Frontal cortex (tissue), 4 donors: ENCODE data around the gene PDK2. TPM values are rescaled to one million over a fixed set of nuclear protein-coding genes. Genes with fewer than 3 reads are reported as not detected.

Source experiments
- DNase-seq, 2 donors: peaks; one replicate each; pipeline ENCODE4 v3.0.0; 2012; ENCODE audit warnings: low spot score in 2 of 2
- FAIRE-seq: peaks from 2 replicates; lab custom pipeline; 2012; peaks lifted over from hg19 to GRCh38; lab: Jason Lieb, UNC
- total RNA-seq: library from RNA; depleted of rRNA; stranded (reverse); fragments of >200 nt; gene quantifications from one replicate; pipeline ENCODE4 v1.2.3, GENCODE V29; 2014
- donor health status: control.
- donor health status: control.
- donor health status: control.

Gene PDK2
- total RNA-seq, 1 donor from 2014 or later, result 11.8 TPM

GRCh38 chr17:50112694-50113093, 17.5 kb downstream of the PDK2 start:
- DNase-seq (no peak), FAIRE-seq (no peak)

DNA sequence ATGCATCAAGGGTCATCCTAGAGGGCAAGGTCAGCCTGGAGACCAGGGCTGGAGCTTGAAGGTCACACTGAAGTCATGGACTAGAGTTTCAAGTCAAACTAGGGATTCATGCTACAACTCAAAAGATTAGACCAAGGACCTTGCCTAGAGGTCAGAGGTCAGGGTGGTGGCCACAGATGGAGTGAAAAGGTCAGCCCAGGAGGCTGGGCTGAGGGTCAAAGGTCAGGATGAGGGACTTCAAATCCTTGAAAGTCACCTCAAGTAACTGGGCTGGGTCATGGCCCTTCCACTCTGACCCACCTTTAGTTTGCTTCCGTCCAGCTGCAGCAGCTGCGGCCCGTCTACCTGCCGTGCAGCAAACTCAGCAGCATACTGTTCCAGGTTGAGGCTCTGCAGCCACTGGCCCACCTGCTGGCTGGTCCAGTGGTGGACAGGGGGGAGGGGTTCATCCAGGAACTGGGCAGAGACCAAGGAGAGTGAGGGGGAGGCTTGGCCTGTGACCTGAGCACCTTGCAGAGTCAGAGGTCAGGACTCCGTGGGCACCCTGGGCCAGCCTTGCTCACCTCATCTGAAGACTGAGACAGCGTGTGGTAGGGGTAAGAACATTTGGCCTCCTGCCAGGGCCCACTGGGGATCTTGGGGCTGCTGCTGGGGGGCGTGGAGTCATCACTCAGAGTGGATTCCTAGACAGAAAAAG, 18.6 kb downstream of the PDK2 start:
- no peak for DNase-seq
- FAIRE-seq, result no peak

DNA sequence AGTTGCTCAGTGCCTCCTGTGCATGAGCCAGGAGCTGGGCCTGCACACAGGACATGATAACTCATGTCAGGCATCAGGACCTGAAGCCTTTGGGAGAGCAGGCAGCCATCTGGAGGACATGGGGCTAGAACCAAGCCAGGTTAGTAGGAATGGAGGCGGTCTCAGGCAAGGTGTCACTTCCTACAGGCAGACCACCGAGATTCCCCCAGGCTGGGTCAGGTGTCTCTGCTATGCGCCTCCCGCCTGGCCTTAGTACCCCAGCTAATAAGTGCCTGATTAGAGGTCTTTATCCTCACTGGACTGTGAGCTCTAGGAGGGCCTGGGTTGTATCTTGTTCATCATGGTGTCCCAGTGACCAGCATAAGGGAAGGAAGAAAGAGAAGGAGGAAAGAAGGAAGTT, 19.2 kb downstream of the PDK2 start:
- no peak for FAIRE-seq

GRCh38 chr17:50114849-50115357, 19.8 kb downstream of the PDK2 start:
- FAIRE-seq (no peak), DNase-seq (no peak)

More for the DNA sequence above, 19.2 kb downstream of the PDK2 start:
- no peak for DNase-seq

- no peak for DNase-seq
- no peak for FAIRE-seq
Measured at GRCh38 chr17:50115756-50116155, 20.6 kb downstream of the PDK2 start.

DNA sequence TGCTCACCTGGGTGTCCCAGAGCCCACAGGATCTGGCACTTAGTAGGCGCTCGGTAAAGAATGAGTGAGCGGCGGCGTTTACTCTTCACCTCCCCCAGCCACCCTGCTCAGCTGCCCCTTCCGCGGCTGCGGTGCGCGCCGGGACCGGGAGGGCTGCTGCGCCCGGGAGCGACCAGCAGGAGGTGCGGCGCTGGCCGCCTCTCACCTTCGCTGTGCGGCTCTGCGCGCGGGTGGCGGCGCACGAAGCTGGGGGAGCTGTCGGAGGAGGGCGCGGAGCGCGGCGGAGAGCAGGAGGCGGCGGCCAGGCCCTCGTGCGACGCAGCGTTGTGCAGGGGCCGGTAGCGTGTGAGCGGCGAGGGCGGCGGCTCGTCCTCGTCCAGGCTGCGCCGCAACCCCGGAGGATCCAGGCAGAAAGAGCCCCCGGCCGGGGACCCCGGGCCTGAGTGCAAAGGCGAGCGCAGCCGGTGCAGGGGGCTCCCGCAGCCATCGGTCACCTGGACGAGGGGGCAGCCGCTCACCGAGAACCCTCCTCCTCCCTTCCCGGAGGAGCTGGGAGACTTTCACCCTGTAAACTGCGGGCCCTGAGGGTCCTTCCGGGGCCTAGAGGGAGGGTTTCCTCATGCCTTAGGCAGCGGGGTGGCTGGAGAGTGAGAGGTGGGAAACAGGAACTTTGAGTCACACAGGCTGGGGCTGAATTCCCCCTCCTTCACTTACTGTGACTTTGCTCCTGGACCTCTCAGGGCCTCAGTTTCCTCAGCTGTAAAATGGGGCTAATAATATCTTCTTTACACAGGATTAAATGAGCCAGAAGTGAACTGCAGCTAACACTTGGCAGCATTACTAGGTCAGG, 22.3 kb downstream of the PDK2 start:
- DNase-seq (no peak), FAIRE-seq (no peak)

DNA sequence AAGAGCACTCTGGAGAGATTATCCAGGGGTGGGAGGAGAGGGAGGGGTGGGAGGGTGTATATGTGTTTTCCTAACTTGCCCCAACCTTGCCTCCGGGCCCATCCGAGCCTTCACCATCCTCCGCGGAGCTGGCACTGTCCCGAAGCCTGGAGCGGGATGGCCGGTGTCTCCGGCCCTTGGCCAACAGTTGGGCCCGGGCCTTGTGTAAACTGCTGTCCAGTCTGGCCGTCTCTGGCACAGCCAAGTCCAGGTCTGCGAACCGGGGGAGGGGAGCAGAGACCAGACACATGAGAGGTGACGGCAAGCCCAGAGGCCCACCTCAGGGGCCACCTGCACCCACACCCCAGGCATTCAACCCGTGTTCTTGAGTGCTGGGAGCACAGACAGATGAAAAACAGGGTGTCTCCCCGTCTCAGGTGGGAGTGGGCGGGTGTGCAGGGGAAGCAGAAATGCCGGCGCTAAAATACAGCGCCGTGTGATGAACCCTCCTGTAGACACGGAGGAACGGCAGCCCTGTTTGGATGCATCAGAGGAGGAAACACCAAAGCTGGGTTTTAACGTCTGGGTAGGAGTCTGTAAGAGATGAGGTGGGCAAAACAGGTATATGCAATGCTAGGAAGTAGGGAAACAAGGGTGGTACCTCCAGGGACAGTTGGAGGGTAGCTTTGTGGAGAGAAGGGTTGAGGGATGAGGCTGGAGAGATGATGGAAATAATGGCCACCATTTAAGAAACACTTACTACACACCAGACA, 23.1 kb downstream of the PDK2 start:
- DNase-seq, result no peak
- no peak for FAIRE-seq

- DNase-seq, result no peak
- FAIRE-seq, result no peak
Measured at GRCh38 chr17:50118828-50119218, 23.7 kb downstream of the PDK2 start.

GRCh38 chr17:50120475-50121253, 25.5 kb downstream of the PDK2 start:
- no peak for DNase-seq
- FAIRE-seq, result no peak

DNA sequence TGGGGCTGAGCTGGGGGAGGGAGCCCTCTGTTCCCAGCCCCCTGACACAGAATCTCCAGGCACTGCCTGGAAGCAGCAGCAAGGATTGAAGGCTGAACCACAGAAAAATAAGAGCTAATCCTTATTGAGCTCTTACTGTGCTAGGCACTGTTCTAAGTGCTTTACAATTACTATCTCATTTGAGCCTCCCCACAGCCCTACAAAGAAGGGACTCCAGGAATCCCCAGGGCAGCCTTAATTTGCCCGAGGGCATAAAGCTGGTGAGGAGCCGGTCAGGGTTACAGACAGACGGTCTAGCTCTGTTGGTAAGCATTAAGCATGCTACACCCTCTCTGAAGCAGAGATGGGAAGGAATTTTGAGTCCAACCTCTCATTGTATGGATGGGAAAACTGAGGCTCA, 27.8 kb downstream of the PDK2 start:
- no peak for DNase-seq
- no peak for FAIRE-seq

DNA sequence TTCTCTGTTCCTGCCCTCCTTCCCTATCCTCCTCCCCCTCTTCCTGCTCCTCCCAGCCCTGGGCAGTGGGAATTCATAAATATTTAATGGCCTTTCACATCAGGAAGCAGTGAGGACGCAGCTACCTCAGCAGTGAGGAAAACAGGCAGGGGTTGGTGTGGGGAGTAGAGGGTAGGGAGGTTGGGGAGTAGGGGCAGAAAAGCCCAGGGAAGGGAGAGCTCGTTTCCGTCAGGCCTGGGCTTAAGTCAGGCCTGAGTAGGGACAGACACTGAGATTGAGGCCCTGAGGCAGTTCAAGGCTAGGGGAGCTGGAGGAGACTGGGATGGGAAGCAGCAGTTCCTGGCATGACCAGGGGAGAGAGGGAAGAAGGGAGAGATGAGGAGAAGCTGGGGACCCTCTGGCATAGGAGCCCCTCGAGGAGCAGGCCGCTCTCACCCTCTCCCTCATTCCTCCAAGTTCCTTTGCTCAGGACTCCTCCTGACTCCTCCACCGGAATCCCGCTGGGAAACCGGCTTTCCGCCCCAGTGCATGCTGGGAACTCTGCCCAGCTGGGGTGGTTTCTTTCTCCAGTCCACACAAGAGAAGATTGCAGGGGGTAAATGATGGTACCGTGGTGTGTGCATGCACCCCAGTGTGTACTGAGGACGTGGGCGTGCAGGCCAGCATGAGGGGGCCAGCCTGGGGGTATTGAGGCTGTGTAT, 28.6 kb downstream of the PDK2 start:
- DNase-seq (no peak), FAIRE-seq (no peak)

DNA sequence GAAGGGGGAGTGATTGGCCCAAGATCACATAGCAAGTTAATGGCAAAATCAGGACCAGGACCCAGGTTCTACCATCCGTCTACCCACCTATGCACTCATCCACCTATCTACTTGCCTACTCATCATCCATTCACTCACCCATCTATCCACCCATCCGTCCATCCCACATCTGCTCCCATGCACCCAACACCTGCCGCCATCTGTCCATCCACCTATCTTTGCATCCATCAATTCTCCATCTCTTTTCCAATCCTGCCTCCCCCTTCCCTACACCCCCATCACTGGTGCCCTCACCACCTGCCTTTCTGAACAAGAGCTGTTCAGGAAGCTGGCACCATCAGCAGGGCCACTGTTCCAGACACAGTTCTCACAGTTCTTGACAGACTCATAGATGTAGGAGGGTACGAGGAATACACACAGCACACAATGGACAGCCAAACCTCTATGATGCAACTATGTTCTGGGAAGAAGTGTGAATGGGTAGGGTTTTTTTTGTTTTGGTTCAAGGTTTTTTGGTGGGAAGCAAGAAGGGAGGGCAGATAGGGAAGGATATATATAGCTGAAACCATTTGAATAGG, 30.4 kb downstream of the PDK2 start:
- FAIRE-seq (no peak), DNase-seq (no peak)

- FAIRE-seq, result no peak
- DNase-seq, result no peak
Measured at GRCh38 chr17:50127697-50128361, 32.7 kb downstream of the PDK2 start.

GRCh38 chr17:50128441-50129352, 33.5 kb downstream of the PDK2 start:
- DNase-seq, result no peak
- FAIRE-seq, result no peak

DNA sequence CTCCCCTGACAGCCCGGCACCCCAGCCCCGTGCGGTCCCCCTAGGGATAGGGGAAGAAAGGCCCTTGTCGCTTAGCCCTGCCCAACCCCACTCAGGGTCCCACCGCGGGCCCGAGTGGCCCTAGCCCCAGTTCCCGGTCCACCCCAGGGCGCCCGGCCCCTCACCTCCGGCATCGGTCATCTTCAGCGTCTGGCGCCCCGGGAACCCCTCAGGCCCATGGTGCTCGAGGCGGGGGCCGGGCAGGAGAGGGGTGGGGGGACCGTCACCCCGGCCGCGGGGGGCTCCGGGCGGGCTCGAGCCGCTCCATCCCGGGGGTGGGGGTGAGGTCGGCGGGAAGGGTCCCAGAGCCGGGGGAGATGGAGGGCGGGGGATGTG, 34.2 kb downstream of the PDK2 start:
- DNase-seq, result no peak
- no peak for FAIRE-seq

GRCh38 chr17:50129728-50130558, 34.8 kb downstream of the PDK2 start, which contains the start of gene SAMD14:
SAMD14 (minus strand) TSS chr17:50130160; CDS start chr17:50124959, 5,201 bp downstream.
- FAIRE-seq (no peak), DNase-seq (peak; percentile 73 to 83)
